Measurements from ENCODE around the gene PHF20.

DNA sequence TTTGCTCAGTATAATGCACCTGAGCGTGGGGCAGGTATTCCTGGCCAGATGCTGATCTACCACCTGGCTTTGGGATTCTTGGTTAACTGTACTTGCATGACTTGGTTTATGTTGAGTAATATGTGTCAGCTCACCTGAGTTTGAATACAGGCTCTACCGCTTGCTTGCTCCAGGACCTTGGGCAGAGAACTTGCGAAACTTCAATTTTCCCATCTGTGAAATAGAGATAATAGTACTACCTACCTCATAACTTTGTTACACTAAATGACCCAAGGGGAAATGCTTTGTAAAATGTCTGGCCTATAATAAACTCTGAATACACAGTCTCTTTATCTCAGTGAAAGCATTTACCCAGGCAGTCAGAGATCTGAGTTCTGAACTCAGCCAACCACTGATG, 130.7 kb downstream of the PHF20 start:
- TF ChIP-seq, protein P1, sequence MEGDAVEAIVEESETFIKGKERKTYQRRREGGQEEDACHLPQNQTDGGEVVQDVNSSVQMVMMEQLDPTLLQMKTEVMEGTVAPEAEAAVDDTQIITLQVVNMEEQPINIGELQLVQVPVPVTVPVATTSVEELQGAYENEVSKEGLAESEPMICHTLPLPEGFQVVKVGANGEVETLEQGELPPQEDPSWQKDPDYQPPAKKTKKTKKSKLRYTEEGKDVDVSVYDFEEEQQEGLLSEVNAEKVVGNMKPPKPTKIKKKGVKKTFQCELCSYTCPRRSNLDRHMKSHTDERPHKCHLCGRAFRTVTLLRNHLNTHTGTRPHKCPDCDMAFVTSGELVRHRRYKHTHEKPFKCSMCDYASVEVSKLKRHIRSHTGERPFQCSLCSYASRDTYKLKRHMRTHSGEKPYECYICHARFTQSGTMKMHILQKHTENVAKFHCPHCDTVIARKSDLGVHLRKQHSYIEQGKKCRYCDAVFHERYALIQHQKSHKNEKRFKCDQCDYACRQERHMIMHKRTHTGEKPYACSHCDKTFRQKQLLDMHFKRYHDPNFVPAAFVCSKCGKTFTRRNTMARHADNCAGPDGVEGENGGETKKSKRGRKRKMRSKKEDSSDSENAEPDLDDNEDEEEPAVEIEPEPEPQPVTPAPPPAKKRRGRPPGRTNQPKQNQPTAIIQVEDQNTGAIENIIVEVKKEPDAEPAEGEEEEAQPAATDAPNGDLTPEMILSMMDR (conservative IDR thresholded peaks at IDR 0.05 in 1 of 2, IDR thresholded peaks at IDR 0.05 in 1 of 2; ENCODE audit: extremely low read depth in 1 of 2, insufficient read depth in 1 of 2, low read depth in 1 of 2, low read length in 2 of 2) = no peak
- TF ChIP-seq EZH2 (IDR thresholded peaks at IDR 0.05; ENCODE audit: borderline replicate concordance, low read length) = no peak
